ENCODE data around the gene DAP. TPM values are rescaled to one million over a fixed set of nuclear protein-coding genes. Genes with fewer than 3 reads are reported as not detected.

The DAP gene
- total RNA-seq, 2 donors from 2014 or later = 34.6 to 65.8 TPM

GRCh38 chr5:10747678-10748622, 13.1 kb downstream of the DAP start:
- Histone ChIP-seq H3K4me3 (no peak overlapping the region), H3K4me1 (peaks cover 0 to 28% of the 10 kb centered on the region in 2 donors), H3K27me3 (no peaks in the 10 kb centered on the region), H3K36me3 (peaks cover 32% of the 10 kb centered on the region), H3K9me3 (no peaks in the 10 kb centered on the region), H3K27ac (no peak overlapping the region)
- TF ChIP-seq CTCF (IDR thresholded peaks at IDR 0.05) = no peak
- no peak for DNase-seq (ENCODE audit: low spot score)

DNA sequence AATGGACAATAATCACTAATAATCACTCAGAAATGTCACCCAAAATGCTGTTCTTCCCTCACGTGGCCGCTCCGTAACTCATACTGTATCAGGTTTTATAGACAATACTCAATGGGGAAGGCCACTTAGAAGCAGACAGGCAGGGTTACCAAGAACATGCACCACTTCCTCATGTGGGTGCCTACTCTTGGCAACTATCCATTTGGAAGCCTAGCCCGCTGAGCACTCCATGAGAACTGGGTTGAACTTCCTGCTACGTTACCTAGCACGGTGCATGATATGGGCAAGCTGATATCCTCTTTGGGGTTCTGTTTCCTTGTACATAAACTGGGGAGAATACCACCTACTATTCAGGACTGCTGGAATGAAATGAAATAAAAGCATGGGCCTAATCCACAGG, 14.3 kb downstream of the DAP start:
- Histone ChIP-seq H3K27me3 (no peaks in the 10 kb centered on the region), H3K36me3 (peaks cover 33% of the 10 kb centered on the region), H3K27ac (no peak overlapping the region), H3K4me3 (no peak overlapping the region), H3K9me3 (no peaks in the 10 kb centered on the region), H3K4me1 (peaks cover 0 to 28% of the 10 kb centered on the region in 2 donors)
- DNase-seq (ENCODE audit: low spot score) = no peak
- no peak for TF ChIP-seq CTCF (IDR thresholded peaks at IDR 0.05)

GRCh38 chr5:10745133-10745532, 15.9 kb downstream of the DAP start:
- DNase-seq (ENCODE audit: low spot score) = no peak
- peaks cover 0 to 1% of the 10 kb centered on the region in 2 donors for H3K9me3 ChIP-seq
- H3K27me3 ChIP-seq = no peaks in the 10 kb centered on the region
- H3K27ac ChIP-seq = peak overlapping the region; percentile 18 to 38
- H3K4me1 ChIP-seq = peaks cover 0 to 28% of the 10 kb centered on the region in 2 donors
- H3K4me3 ChIP-seq = no peak overlapping the region
- no peak for TF ChIP-seq CTCF (IDR thresholded peaks at IDR 0.05)
- peaks cover 44% of the 10 kb centered on the region for H3K36me3 ChIP-seq

- peaks cover 44% of the 10 kb centered on the region for H3K36me3 ChIP-seq
- H3K9me3 ChIP-seq = peaks cover 0 to 3% of the 10 kb centered on the region in 2 donors
- DNase-seq (ENCODE audit: low spot score) = no peak
- H3K27ac ChIP-seq = peak overlapping the region; percentile 18 to 38
- H3K4me3 ChIP-seq = no peak overlapping the region
- H3K27me3 ChIP-seq = no peaks in the 10 kb centered on the region
- TF ChIP-seq CTCF (IDR thresholded peaks at IDR 0.05) = no peak
- H3K4me1 ChIP-seq = peaks cover 0 to 28% of the 10 kb centered on the region in 2 donors
Measured at GRCh38 chr5:10744681-10745080, 16.4 kb downstream of the DAP start.

GRCh38 chr5:10743951-10744350, 17.1 kb downstream of the DAP start:
- H3K4me1 ChIP-seq = peaks cover 0 to 28% of the 10 kb centered on the region in 2 donors
- H3K9me3 ChIP-seq = peaks cover 0 to 3% of the 10 kb centered on the region in 2 donors
- DNase-seq (ENCODE audit: low spot score) = no peak
- H3K27me3 ChIP-seq = no peaks in the 10 kb centered on the region
- no peak overlapping the region for H3K4me3 ChIP-seq
- H3K36me3 ChIP-seq = peaks cover 44% of the 10 kb centered on the region
- TF ChIP-seq CTCF (IDR thresholded peaks at IDR 0.05) = no peak
- peak overlapping the region in 1 of 2 donors; percentile 8 for H3K27ac ChIP-seq
